IMR-90 (cell line): Measurements from ENCODE around the gene PLA2G3. TPM values are rescaled to one million over a fixed set of nuclear protein-coding genes. Genes with fewer than 3 reads are reported as not detected.

Source experiments
- ATAC-seq: fragments of 200-7000 bp; cut with Tn5 transposase; 2 replicates; pipeline ENCODE4 v1.9.1; 2020; ENCODE audit warnings: low read depth, mild to moderate bottlenecking, moderate library complexity
- BruUV-seq: library from RNA; stranded (reverse); fragments of 400-500 nt; replicated peaks from 2 replicates; lab custom pipeline; 2021; lab: Mats Ljungman, UMichigan
- CTCF ChIA-PET: fragments of 300-600 bp; formaldehyde crosslinking; extraction: SDS; loops from one replicate; lab custom pipeline; 2021; ENCODE audit warnings: antibody characterized with exemption; lab: Yijun Ruan, JAX
- POLR2A ChIA-PET: fragments of 300-600 bp; sonication (Branson Sonifier 250); formaldehyde crosslinking; loops from one replicate; lab custom pipeline; 2022; ENCODE audit warnings: antibody characterized with exemption; ENCODE audit not compliant: unreplicated experiment; lab: Charles Lee
- DNase-seq: peaks from one replicate; pipeline ENCODE4 v3.0.0; 2013
- H2AFZ ChIP-seq: replicated peaks from 2 replicates; pipeline ENCODE3; 2013; ENCODE audit warnings: low read length, mild to moderate bottlenecking; ENCODE audit not compliant: poor library complexity
- H2AK5ac ChIP-seq: 2 replicates; pipeline ENCODE4 v1.6.1; 2013; ENCODE audit warnings: low read depth, low read length, inconsistent platforms
- H2AK9ac ChIP-seq: replicated peaks from 2 replicates; pipeline ENCODE3; 2013; ENCODE audit warnings: mild to moderate bottlenecking, low read depth, low read length, moderate library complexity; ENCODE audit not compliant: poor library complexity
- H2BK120ac ChIP-seq: 2 replicates; pipeline ENCODE4 v1.6.1; 2013; ENCODE audit warnings: low read depth, low read length, inconsistent platforms
- H2BK15ac ChIP-seq: 3 replicates; pipeline ENCODE4 v1.6.1; 2013; ENCODE audit warnings: low read depth, low read length, inconsistent platforms
- H2BK20ac ChIP-seq: 2 replicates; pipeline ENCODE4 v1.6.1; 2013; ENCODE audit warnings: low read depth, mild to moderate bottlenecking, inconsistent platforms, low read length, moderate library complexity
- H2BK5ac ChIP-seq: 2 replicates; pipeline ENCODE4 v1.6.1; 2013; ENCODE audit warnings: mild to moderate bottlenecking, low read depth, low read length, inconsistent platforms; ENCODE audit not compliant: poor library complexity, severe bottlenecking
- H3K14ac ChIP-seq: replicated peaks from 2 replicates; pipeline ENCODE4 v1.6.1; 2013; ENCODE audit warnings: low read depth, low read length, inconsistent platforms
- H3K18ac ChIP-seq: 2 replicates; pipeline ENCODE4 v1.6.1; 2013; ENCODE audit warnings: low read depth, low read length, control low read depth
- H3K23ac ChIP-seq: 2 replicates; pipeline ENCODE4 v1.6.1; 2013; ENCODE audit warnings: low read depth, low read length, inconsistent platforms
- H3K27ac ChIP-seq: 2 replicates; pipeline ENCODE4 v1.5.1; 2013; ENCODE audit warnings: mild to moderate bottlenecking, control low read depth, low read length; ENCODE audit not compliant: insufficient read depth
- H3K27me3 ChIP-seq: 2 replicates; pipeline ENCODE4 v1.6.1; 2013; ENCODE audit warnings: low read length; ENCODE audit not compliant: control insufficient read depth, insufficient read depth
- H3K36me3 ChIP-seq: 2 replicates; pipeline ENCODE4 v1.6.1; 2013; ENCODE audit warnings: low read length, mixed read lengths; ENCODE audit not compliant: control insufficient read depth, insufficient read depth
- H3K4ac ChIP-seq: 2 replicates; pipeline ENCODE4 v1.6.1; 2013; ENCODE audit warnings: low read depth, low read length, inconsistent platforms
- H3K4me1 ChIP-seq: 2 replicates; pipeline ENCODE4 v1.6.1; 2013; ENCODE audit warnings: low read length, mixed read lengths; ENCODE audit not compliant: control insufficient read depth, insufficient read depth
- H3K4me2 ChIP-seq: 2 replicates; pipeline ENCODE4 v1.6.1; 2013; ENCODE audit warnings: low read depth, mild to moderate bottlenecking, control low read depth, low read length, moderate library complexity
- H3K4me3 ChIP-seq: 2 replicates; pipeline ENCODE4 v1.5.1; 2013; ENCODE audit warnings: low read depth, mild to moderate bottlenecking, control low read depth, low read length, moderate library complexity; ENCODE audit not compliant: insufficient read depth
- H3K56ac ChIP-seq: 2 replicates; pipeline ENCODE4 v1.6.1; 2013; ENCODE audit warnings: low read length, inconsistent platforms; ENCODE audit not compliant: insufficient read depth; ENCODE audit errors: extremely low read depth
- H3K79me1 ChIP-seq, 2 experiments: 2 replicates each; pipeline ENCODE4 v1.6.1; 2013; ENCODE audit warnings: low read length in 2 of 2, inconsistent platforms in 1 of 2, low read depth in 1 of 2
- H3K9ac ChIP-seq: 2 replicates; pipeline ENCODE4 v1.6.1; 2013; ENCODE audit warnings: low read depth, low read length, control low read depth
- H3K9me1 ChIP-seq: 2 replicates; pipeline ENCODE4 v1.6.1; 2013; ENCODE audit warnings: low read length, inconsistent platforms; ENCODE audit not compliant: insufficient read depth
- H3K9me3 ChIP-seq: 2 replicates; pipeline ENCODE4 v1.6.1; 2013; ENCODE audit warnings: low read length; ENCODE audit not compliant: control insufficient read depth, insufficient read depth
- H4K20me1 ChIP-seq: 2 replicates; pipeline ENCODE4 v1.6.1; 2013; ENCODE audit warnings: low read length, inconsistent platforms; ENCODE audit not compliant: insufficient read depth
- H4K5ac ChIP-seq: 2 replicates; pipeline ENCODE4 v1.6.1; 2013; ENCODE audit warnings: mild to moderate bottlenecking, low read depth, low read length, control low read depth
- H4K8ac ChIP-seq, 2 experiments: 2 replicates each; pipeline ENCODE4 v1.6.1; 2013; ENCODE audit warnings: low read depth in 2 of 2, low read length in 2 of 2, control low read depth in 1 of 2, inconsistent platforms in 1 of 2
- H4K91ac ChIP-seq: 2 replicates; pipeline ENCODE4 v1.6.1; 2013; ENCODE audit warnings: low read depth, low read length, inconsistent platforms; ENCODE audit not compliant: insufficient read depth
- BHLHE40 ChIP-seq: fragments of 150-350 bp; IDR thresholded peaks from 2 replicates; pipeline ENCODE4 v1.6.1; 2016; ENCODE audit warnings: mild to moderate bottlenecking, low read depth, low read length
- CEBPB ChIP-seq: IDR thresholded peaks from 2 replicates; pipeline ENCODE4 v1.6.1; 2012; ENCODE audit warnings: low read depth, low read length, improper control_type of control experiment
- CHD1 ChIP-seq: IDR thresholded peaks from 2 replicates; pipeline ENCODE4 v1.6.1; 2012; ENCODE audit warnings: low read depth, low read length, improper control_type of control experiment
- CTCF ChIP-seq: conservative IDR thresholded peaks from 2 replicates; pipeline ENCODE4 v1.5.1; 2012; ENCODE audit warnings: mild to moderate bottlenecking, low read depth, low read length, improper control_type of control experiment
- ELK1 ChIP-seq: fragments of 150-350 bp; IDR thresholded peaks from 2 replicates; pipeline ENCODE4 v1.6.1; 2016; ENCODE audit warnings: low read depth, mild to moderate bottlenecking, low read length, moderate library complexity, borderline replicate concordance
- FOS ChIP-seq: fragments of 150-350 bp; IDR thresholded peaks from 2 replicates; pipeline ENCODE4 v1.6.1; 2016; ENCODE audit warnings: low read depth, low read length
- MAFK ChIP-seq: IDR thresholded peaks from 2 replicates; pipeline ENCODE4 v1.6.1; 2012; ENCODE audit warnings: low read depth, low read length, improper control_type of control experiment
- MAZ ChIP-seq: IDR thresholded peaks from 2 replicates; pipeline ENCODE4 v1.6.1; 2012; ENCODE audit warnings: low read depth, mild to moderate bottlenecking, low read length, improper control_type of control experiment, moderate library complexity, borderline replicate concordance
- MXI1 ChIP-seq: IDR thresholded peaks from 2 replicates; pipeline ENCODE4 v1.6.1; 2012; ENCODE audit warnings: low read depth, mild to moderate bottlenecking, low read length, moderate library complexity, borderline replicate concordance
- NFE2L2 ChIP-seq: fragments of 150-350 bp; IDR thresholded peaks from 2 replicates; pipeline ENCODE4 v1.6.1; 2016; ENCODE audit warnings: low read depth, mild to moderate bottlenecking, low read length
- POLR2A ChIP-seq: IDR thresholded peaks from 2 replicates; pipeline ENCODE4 v1.6.1; 2012; ENCODE audit warnings: mild to moderate bottlenecking, low read depth, low read length
- RAD21 ChIP-seq: IDR thresholded peaks from 2 replicates; pipeline ENCODE4 v1.6.1; 2012; ENCODE audit warnings: low read length, improper control_type of control experiment
- RCOR1 ChIP-seq: IDR thresholded peaks from 2 replicates; pipeline ENCODE4 v1.6.1; 2012; ENCODE audit warnings: mild to moderate bottlenecking, low read length, improper control_type of control experiment; ENCODE audit not compliant: insufficient replicate concordance
- RFX5 ChIP-seq: IDR thresholded peaks from 2 replicates; pipeline ENCODE4 v1.8.0; 2012; ENCODE audit warnings: low read depth, mild to moderate bottlenecking, low read length, moderate library complexity
- SMC3 ChIP-seq: fragments of 150-350 bp; IDR thresholded peaks from 2 replicates; pipeline ENCODE4 v1.6.1; 2016; ENCODE audit warnings: low read depth, mild to moderate bottlenecking, antibody characterized with exemption, low read length, moderate library complexity
- USF2 ChIP-seq: fragments of 150-350 bp; IDR thresholded peaks from 2 replicates; pipeline ENCODE4 v1.6.1; 2017; ENCODE audit warnings: mild to moderate bottlenecking, antibody characterized with exemption, low read length, low read depth
- WGBS, 2 experiments: methylation state at CpG; one replicate each; pipeline versions ENCODE4 v1.1.5 to v1.1.7; 2013; ENCODE audit warnings: missing lambda C conversion rate in 2 of 2; ENCODE audit not compliant: insufficient read length in 1 of 2; ENCODE audit errors: extremely low coverage in 2 of 2; 5-methylcytosine and 5-hydroxymethylcytosine counted together
- dilution Hi-C: fragments of 300-500 bp; cut with HindIII; formaldehyde crosslinking; loops from one replicate; pipeline ENCODE4 v1.14.3; 2018; ENCODE audit warnings: low sequenced_read_pairs; ENCODE audit not compliant: unreplicated experiment
- in situ Hi-C: fragments of 300-500 bp; cut with MboI; formaldehyde crosslinking; loops from 3 replicates; pipeline ENCODE4 v1.14.3; 2019; ENCODE audit warnings: low sequenced_read_pairs, inconsistent platforms, mixed read lengths
- intact Hi-C: fragments of 100-400 bp; cut with micrococcal nuclease; formaldehyde crosslinking; loops from 2 replicates; pipeline ENCODE4 v1.10.0; 2022
- polyA plus RNA-seq, 3 experiments: library from polyadenylated mRNA; depleted of rRNA; stranded (reverse); fragments of >200 nt; gene quantifications; 2 replicates each; pipeline ENCODE4 v1.2.3, GENCODE V29; 2012; ENCODE audit warnings: low replicate concordance in 1 of 3
- total RNA-seq: library from RNA; depleted of rRNA; stranded (reverse); fragments of >200 nt; gene quantifications from 2 replicates; pipeline ENCODE4 v1.2.3, GENCODE V29; 2012

PLA2G3 gene
- total and polyA plus RNA-seq, 2 of the 4 experiments (the other 2 are of a cell fraction) = under 0.01 to 0.12 TPM

- Histone ChIP-seq H2BK20ac (no peak overlapping the region), H2BK120ac (no peak overlapping the region), H3K4ac (no peak overlapping the region), H4K8ac (no peak overlapping the region), H4K5ac (no peak overlapping the region), H3K4me1 (no peaks in the 10 kb centered on the region), H3K9me3 (peaks cover 4% of the 10 kb centered on the region; the same call in 1 of the 2 replicates), H3K36me3 (no peaks in the 10 kb centered on the region), H3K79me1 (no peaks in the 10 kb centered on the region), H2AFZ (peak overlapping the region; percentile 8), H2BK15ac (no peak overlapping the region), H4K20me1 (no peaks in the 10 kb centered on the region), H2AK5ac (no peak overlapping the region; the same call in 1 of the 2 replicates), H3K9ac (no peak overlapping the region), H3K14ac (no peak overlapping the region), H3K27ac (no peak overlapping the region), H3K27me3 (peaks cover 29% of the 10 kb centered on the region), H3K23ac (no peak overlapping the region), H3K9me1 (0 out of 2 replicates have a peak, but pooled peaks cover 5% of the 10 kb centered on the region), H3K4me2 (no peak overlapping the region), H3K18ac (no peak overlapping the region), H2AK9ac (no peak overlapping the region), H3K4me3 (no peak overlapping the region), H2BK5ac (no peak overlapping the region), H4K91ac (no peak overlapping the region), H3K56ac (no peak overlapping the region)
- CTCF ChIA-PET = interaction anchor here (0.7 kb wide), 1 partner anchor 1918 kb away, joined by 3 read pairs; no protein-coding TSS in a partner anchor
- POLR2A ChIA-PET = no interaction called here
- TF ChIP-seq MAFK = no peak
- no peak for TF ChIP-seq FOS
- TF ChIP-seq POLR2A = no peak
- TF ChIP-seq RAD21 = no peak
- no peak for TF ChIP-seq NFE2L2
- no peak for TF ChIP-seq CTCF
- no peak for TF ChIP-seq ELK1
- no peak for TF ChIP-seq MAZ
- no peak for TF ChIP-seq BHLHE40
- no peak for TF ChIP-seq SMC3
- TF ChIP-seq CEBPB = no peak
- no peak for TF ChIP-seq RFX5
- no peak for TF ChIP-seq USF2
- no peak for TF ChIP-seq MXI1
- TF ChIP-seq RCOR1 = no peak
- no peak for TF ChIP-seq CHD1
- in situ Hi-C loops = no loop called here
- dilution Hi-C loops = no loop called here
- DNase-seq (no peak), ATAC-seq (no peak)
- WGBS, 2 experiments = 77% methylated on average over 2 of the region's 5 CpGs; no CpG with 5 or more reads in 1 of the 2 experiments
- BruUV-seq = no TSS peak
- intact Hi-C loops = no loop called here
Measured at GRCh38 chr22:31140746-31141145, 438 bp upstream of the PLA2G3 start.
